Progenitor cell of endocrine pancreas (in vitro differentiated cells): ENCODE results near the gene PSMD11. TPM values are rescaled to one million over a fixed set of nuclear protein-coding genes. Genes with fewer than 3 reads are reported as not detected.

Experiments used
- DNase-seq: peaks from one replicate; pipeline ENCODE4 v3.0.0; 2021; ENCODE audit warnings: low spot score; ENCODE audit not compliant: unreplicated experiment
- H3K27ac Mint-ChIP-seq: 2 replicates; pipeline ENCODE4 v1.8.0; 2021; ENCODE audit warnings: mild to moderate bottlenecking, moderate library complexity, mixed read lengths
- H3K27me3 Mint-ChIP-seq: 2 replicates; pipeline ENCODE4 v1.8.0; 2021; ENCODE audit warnings: mixed read lengths
- H3K36me3 Mint-ChIP-seq: 2 replicates; pipeline ENCODE4 v1.8.0; 2022; ENCODE audit warnings: mixed read lengths; ENCODE audit not compliant: insufficient read depth
- H3K4me1 Mint-ChIP-seq: 2 replicates; pipeline ENCODE4 v1.8.0; 2021; ENCODE audit warnings: low read depth, mixed read lengths
- H3K4me3 Mint-ChIP-seq: 2 replicates; pipeline ENCODE4 v1.8.0; 2021; ENCODE audit warnings: low read depth, mild to moderate bottlenecking, moderate library complexity, mixed read lengths
- H3K9me3 Mint-ChIP-seq: 2 replicates; pipeline ENCODE4 v1.8.0; 2021; ENCODE audit warnings: low read depth, mixed read lengths
- total RNA-seq: library from RNA; stranded (reverse); gene quantifications from 2 replicates; pipeline ENCODE4 v1.2.1, GENCODE V29; 2021
- TF ChIP-seq, protein P1 (sequence below): fragments of 200-600 bp; sonication (generic); IDR thresholded peaks from one replicate; pipeline ENCODE4 v1.5.0; 2021; ENCODE audit warnings: antibody characterized with exemption, mild to moderate bottlenecking; ENCODE audit not compliant: unreplicated experiment

PSMD11 gene
- total RNA-seq, 1 donor from 2014 or later: 110 TPM

DNA sequence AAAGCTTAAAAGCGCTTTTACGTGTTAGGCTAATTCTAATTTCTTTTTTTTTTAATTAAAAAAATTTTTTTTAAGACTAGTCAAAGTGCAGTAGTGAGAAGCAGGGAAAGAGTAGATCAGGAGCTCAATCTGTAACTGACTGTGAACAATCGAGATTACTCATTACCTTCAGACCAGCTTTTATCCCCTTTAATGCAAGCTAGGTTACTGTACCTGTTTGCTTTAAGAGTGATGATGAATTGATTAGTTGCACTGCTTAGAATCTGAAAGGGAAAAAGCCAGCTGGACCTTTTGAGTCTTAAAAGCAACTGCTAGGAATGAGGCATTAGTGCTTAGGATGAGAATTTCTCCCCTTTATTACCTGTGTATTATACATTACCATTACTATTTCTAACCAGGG, 19.0 kb downstream of the PSMD11 start:
- Mint-ChIP-seq H3K27me3 (no peaks in the 10 kb centered on the region), H3K4me3 (no peak overlapping the region), H3K9me3 (no peaks in the 10 kb centered on the region), H3K4me1 (no peaks in the 10 kb centered on the region), H3K36me3 (peaks cover 30% of the 10 kb centered on the region), H3K27ac (no peak overlapping the region)
- DNase-seq: no peak
- TF ChIP-seq, protein P1, sequence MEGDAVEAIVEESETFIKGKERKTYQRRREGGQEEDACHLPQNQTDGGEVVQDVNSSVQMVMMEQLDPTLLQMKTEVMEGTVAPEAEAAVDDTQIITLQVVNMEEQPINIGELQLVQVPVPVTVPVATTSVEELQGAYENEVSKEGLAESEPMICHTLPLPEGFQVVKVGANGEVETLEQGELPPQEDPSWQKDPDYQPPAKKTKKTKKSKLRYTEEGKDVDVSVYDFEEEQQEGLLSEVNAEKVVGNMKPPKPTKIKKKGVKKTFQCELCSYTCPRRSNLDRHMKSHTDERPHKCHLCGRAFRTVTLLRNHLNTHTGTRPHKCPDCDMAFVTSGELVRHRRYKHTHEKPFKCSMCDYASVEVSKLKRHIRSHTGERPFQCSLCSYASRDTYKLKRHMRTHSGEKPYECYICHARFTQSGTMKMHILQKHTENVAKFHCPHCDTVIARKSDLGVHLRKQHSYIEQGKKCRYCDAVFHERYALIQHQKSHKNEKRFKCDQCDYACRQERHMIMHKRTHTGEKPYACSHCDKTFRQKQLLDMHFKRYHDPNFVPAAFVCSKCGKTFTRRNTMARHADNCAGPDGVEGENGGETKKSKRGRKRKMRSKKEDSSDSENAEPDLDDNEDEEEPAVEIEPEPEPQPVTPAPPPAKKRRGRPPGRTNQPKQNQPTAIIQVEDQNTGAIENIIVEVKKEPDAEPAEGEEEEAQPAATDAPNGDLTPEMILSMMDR: no peak

DNA sequence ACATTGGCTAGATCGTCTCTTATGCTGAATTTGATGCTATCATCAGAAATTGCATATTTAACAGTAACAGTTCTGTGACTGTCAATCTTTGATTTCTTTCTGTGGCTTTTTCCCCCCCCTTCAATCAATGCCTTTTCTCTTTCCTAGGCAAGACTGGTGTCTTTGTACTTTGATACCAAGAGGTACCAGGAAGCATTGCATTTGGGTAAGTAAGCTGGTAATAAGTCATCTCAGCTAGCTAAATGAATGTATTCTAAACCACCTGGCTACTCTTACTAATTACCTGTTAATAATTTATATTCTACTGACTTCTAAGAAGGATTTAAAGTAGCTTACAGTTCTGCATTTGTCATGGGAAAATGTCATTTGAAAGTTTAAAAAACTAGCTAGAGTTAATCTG, 20.1 kb downstream of the PSMD11 start:
- no peaks in the 10 kb centered on the region for H3K9me3 Mint-ChIP-seq
- H3K4me1 Mint-ChIP-seq: no peaks in the 10 kb centered on the region
- peaks cover 28% of the 10 kb centered on the region for H3K36me3 Mint-ChIP-seq

DNA sequence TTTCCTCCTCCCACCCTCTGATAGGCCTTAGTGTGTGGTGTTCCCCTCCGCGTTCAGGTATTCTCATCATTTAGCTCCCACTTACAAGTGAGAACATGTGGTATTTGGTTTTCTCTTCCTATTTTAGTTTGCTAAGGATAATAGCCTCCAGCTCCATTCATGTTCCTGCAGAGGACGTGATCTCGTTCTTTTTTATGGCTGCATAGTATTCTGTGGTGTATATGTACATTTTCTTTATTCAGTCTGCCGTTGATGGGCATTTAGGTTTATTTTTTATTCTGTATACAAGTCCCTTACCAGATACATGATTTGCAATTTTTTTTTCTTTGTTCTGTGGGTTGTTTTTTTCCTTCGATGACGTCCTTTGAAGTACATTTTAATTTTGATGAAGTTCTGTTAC, 23.6 kb downstream of the PSMD11 start:
- peaks cover 33% of the 10 kb centered on the region for H3K36me3 Mint-ChIP-seq
- no peak overlapping the region for H3K27ac Mint-ChIP-seq
- H3K27me3 Mint-ChIP-seq: no peaks in the 10 kb centered on the region
- DNase-seq: no peak
- TF ChIP-seq, protein P1: no peak
- H3K4me1 Mint-ChIP-seq: no peaks in the 10 kb centered on the region
- no peaks in the 10 kb centered on the region for H3K9me3 Mint-ChIP-seq
- H3K4me3 Mint-ChIP-seq: no peak overlapping the region

More for the DNA sequence above, 20.1 kb downstream of the PSMD11 start:
- no peak overlapping the region for H3K27ac Mint-ChIP-seq
- DNase-seq: no peak
- TF ChIP-seq, protein P1: no peak
- no peak overlapping the region for H3K4me3 Mint-ChIP-seq
- H3K27me3 Mint-ChIP-seq: no peaks in the 10 kb centered on the region

DNA sequence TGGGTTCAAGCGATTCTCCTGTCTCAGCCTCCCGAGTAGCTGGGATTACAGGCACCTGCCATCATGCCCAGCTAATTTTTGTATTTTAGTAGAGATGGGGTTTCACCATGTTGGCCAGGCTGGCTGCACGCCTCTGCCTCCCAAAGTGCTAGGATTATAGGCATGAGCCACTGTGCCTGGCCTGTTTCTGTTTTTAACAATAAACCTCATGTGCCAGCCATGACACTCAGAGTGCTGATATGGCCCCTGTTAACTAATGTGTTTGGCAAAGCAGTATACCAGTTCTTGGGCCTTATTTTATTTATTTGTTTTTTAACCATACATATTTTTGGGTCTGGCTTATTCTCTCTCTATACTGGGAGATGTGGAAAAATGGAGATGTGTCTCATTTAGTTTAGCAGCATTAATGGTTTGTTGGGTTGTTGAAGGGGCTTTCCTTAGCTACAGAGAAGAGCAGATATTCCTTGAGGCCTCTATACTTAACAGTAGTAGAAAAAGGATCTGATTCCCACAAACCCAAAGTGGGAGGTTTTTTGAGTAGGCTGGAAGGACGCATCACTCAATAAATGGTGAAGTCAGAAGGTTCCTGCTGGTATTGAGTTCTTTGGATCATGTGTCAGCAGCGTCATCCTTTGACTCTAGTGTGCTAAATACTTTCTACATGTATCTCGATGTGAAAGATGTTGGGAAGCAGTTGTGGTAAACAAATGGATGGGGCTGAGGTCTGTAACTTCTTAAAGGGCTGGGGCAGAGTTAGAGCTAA, 26.3 kb downstream of the PSMD11 start:
- TF ChIP-seq, protein P1: no peak
- peaks cover 37% of the 10 kb centered on the region for H3K36me3 Mint-ChIP-seq
- no peak overlapping the region for H3K27ac Mint-ChIP-seq
- no peak overlapping the region for H3K4me3 Mint-ChIP-seq
- no peak for DNase-seq
- no peaks in the 10 kb centered on the region for H3K4me1 Mint-ChIP-seq
- H3K9me3 Mint-ChIP-seq: no peaks in the 10 kb centered on the region
- H3K27me3 Mint-ChIP-seq: no peaks in the 10 kb centered on the region

DNA sequence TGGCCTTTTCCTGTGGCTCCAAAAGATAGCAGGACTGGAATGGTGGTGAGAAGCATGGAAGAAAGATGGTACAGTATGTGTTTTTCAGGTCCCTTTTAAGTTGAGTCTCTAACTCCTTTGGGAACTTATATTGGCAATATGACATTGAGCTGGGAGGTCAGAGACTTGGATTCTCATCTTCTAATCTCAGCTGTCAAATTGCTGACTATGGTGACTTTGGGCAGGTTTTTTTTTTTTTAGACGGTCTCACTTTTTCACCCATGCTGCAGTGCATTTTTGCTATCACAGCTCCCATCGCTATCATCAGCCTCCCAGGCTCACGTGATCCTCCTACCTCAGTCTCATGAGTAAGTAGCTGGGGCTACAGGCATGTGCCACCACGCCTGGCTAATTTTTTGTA, 27.3 kb downstream of the PSMD11 start:
- Mint-ChIP-seq H3K4me3 (no peak overlapping the region), H3K4me1 (no peaks in the 10 kb centered on the region), H3K27me3 (no peaks in the 10 kb centered on the region), H3K9me3 (no peaks in the 10 kb centered on the region), H3K27ac (no peak overlapping the region), H3K36me3 (peaks cover 35% of the 10 kb centered on the region)
- no peak for DNase-seq
- TF ChIP-seq, protein P1: no peak
